ENCODE measurements around the gene C6orf136. TPM values are rescaled to one million over a fixed set of nuclear protein-coding genes. Genes with fewer than 3 reads are reported as not detected.

C6orf136 gene
- total RNA-seq, 5 donors from 2014 or later (not counting 1 experiment from before 2014, with no cell fraction given), result 24.5 to 39.8 (median 31.4) TPM

DNA sequence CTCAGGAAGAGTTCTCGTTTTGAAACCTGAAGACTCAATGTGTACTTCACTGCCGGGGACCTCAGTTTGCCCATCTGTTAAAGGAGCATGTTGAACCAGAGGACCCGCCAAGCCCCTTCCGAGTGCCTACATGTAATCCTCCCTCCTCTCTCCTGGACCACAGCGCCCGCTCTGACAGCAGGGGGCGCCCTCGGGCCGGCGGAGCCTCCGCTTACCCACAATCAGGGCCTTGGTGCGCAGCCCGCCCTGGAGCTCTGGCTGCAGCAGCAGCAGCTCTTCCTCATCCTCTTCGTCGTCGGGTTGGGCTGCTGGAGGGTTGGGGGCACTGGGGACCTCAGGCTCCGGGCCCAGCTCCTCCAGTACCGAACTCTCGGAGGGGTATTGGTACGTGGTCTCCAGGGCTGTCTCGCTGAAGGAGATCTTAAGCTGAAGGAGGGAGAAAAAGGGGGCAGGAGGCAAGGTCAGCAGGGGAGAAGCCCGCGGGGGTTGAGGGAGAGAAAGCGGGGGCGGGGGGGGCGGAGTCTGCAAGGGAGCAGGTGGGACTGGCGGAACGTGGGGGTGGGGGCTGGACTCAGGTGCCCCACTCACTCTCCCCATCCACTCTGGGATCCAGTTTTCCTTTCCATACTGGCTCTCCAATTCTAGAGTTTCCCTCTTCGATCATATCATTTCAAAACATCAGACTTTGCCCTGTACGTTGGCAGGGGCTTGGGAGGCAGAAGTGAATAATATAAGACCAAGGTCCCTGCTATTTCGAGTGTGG is 32.2 kb downstream of the C6orf136 start:
- H3K4me1 Mint-ChIP-seq, result peaks cover 42 to 55% (median 43%) of the 10 kb centered on the region in 3 donors
- WGBS (ENCODE audit: insufficient coverage), result 1% methylated on average over 16 of the region's 31 CpGs
- POLR2A ChIA-PET, result interaction anchor here (0.5 to 1.6 kb wide), 7 partner anchors 38 to 163 kb away, joined by 3 to 11 read pairs (median 6); partner anchors contain the start of genes MDC1 (in 2 of the 2) and TUBB (in 1 of the 2)

DNA sequence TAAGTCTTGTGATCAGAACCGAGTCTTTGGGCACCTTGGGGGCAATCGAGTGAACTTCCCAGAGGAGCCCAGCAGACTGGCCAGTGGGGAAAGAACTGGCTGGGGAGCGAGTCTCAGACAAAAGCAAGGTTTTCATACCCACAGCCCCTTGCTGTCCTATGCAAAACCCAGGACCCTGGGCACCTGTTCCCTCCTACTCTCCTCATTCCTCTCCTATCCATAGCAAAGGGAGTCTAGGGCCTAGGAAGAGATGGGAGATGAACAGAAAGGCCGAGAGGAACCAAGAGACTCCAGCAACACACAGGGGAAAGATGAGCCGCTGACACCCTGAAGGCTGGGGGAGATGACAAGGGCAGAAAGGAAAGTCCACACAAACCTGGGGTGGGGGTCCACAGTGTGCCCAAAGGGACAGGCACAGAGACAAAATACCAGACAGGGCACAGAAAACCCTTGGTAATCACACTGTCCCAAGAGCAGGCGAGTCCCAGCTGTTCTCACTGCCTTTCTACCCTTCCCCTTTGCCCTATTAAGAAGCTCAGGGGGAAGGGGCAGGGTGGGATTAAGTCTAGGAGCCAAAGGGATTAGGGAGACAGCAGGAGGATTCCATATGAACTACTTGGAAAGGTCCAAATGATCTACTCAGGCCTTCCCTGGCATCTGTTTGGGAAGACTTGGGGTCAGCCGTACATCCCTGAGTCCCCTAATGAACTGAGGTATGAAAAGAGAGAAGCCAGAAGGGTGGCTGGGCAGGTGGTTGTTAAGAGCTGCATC is 33.0 kb downstream of the C6orf136 start:
- peaks cover 42 to 57% (median 43%) of the 10 kb centered on the region in 3 donors for H3K4me1 Mint-ChIP-seq

More for the DNA sequence above, 32.2 kb downstream of the C6orf136 start:
- CTCF ChIA-PET, result interaction anchor here (0.6 to 12.3 kb wide), 18 partner anchors 9 to 725 kb away, joined by 3 to 254 read pairs (median 4); partner anchors contain the start of genes GTF2H4 (in 1 of the 2), MDC1 (in 1 of the 2) and TUBB (in 1 of the 2)
- peaks cover 8 to 56% of the 10 kb centered on the region in 2 donors for H3K36me3 ChIP-seq (ENCODE audit: control insufficient read depth in 2 of 2, extremely low read depth in 1 of 2, insufficient read depth in 1 of 2, low read length in 1 of 2)
- Mint-ChIP-seq H3K4me3 (peak overlapping the region; percentile 92 to 97 (median 96)), H3K9me3 (no peaks in the 10 kb centered on the region), H3K27me3 (no peaks in the 10 kb centered on the region), H3K27ac (peak overlapping the region; percentile 94 to 96), H3K36me3 (peaks cover 46% of the 10 kb centered on the region)
- H3K27me3 ChIP-seq (replicated peaks in 1 of 2; ENCODE audit: control insufficient read depth in 2 of 2, extremely low read depth in 1 of 2, insufficient read depth in 2 of 2, low read length in 1 of 2), result no peaks in the 10 kb centered on the region
- H3K9me3 ChIP-seq, result no peaks in the 10 kb centered on the region
- peaks cover 15 to 45% of the 10 kb centered on the region in 2 experiments for H3K4me1 ChIP-seq (ENCODE audit: control insufficient read depth in 1 of 2, extremely low read depth in 1 of 2, insufficient read depth in 2 of 2, low read length in 2 of 2)
- peak; percentile 27 to 53 (median 32) for ATAC-seq (replicated peaks in 1 of 4)
- DNase-seq, result peak; percentile 77 to 95 (median 90)
- H3K4me3 ChIP-seq (ENCODE audit: control insufficient read depth in 1 of 2, extremely low read depth in 1 of 2, low read length in 1 of 2), result peak overlapping the region; percentile 92 to 100
- peak overlapping the region; percentile 81 for H3K27ac ChIP-seq (ENCODE audit: low read length)

DNA sequence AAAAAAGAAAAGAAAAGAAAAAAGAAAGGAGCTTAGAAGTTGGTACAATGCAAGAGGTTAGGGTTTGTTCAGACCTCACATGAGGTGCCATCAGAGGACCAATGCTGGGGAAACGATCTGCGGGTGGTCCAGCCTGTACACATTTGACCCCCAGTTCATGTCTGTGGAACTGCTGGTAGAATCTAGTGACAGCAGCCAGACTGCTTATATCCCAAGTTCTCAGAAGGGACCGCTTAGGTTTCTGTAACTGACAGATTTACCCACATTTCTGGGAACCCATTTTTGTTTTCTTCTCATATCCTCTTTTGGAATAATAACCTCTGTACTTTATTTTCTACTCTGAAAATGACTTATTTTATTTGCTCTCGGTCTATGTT is 34.8 kb downstream of the C6orf136 start:
- peaks cover 15 to 45% of the 10 kb centered on the region in 2 experiments for H3K4me1 ChIP-seq (ENCODE audit: control insufficient read depth in 1 of 2, extremely low read depth in 1 of 2, insufficient read depth in 2 of 2, low read length in 2 of 2)
- H3K36me3 ChIP-seq (ENCODE audit: control insufficient read depth in 2 of 2, extremely low read depth in 1 of 2, insufficient read depth in 1 of 2, low read length in 1 of 2), result peaks cover 5 to 44% of the 10 kb centered on the region in 2 donors
- Mint-ChIP-seq H3K27ac (peak overlapping the region; percentile 94 to 96), H3K4me3 (peak overlapping the region; percentile 92 to 97 (median 96)), H3K9me3 (no peaks in the 10 kb centered on the region), H3K4me1 (peaks cover 35 to 63% (median 36%) of the 10 kb centered on the region in 3 donors), H3K36me3 (peaks cover 37% of the 10 kb centered on the region), H3K27me3 (no peaks in the 10 kb centered on the region)
- no peaks in the 10 kb centered on the region for H3K9me3 ChIP-seq
- ChIA-PET POLR2A (interaction anchor here (0.6 to 1.9 kb wide), 8 partner anchors 35 to 1061 kb away, joined by 3 to 9 read pairs (median 4); partner anchors contain the start of gene MDC1 (in 1 of the 2)), CTCF (interaction anchor here (0.6 to 12.3 kb wide), 6 partner anchors 9 to 198 kb away, joined by 4 to 254 read pairs (median 4); partner anchors contain the start of genes DHX16 (in 1 of the 2), MDC1 (in 1 of the 2) and TUBB (in 1 of the 2))
- ATAC-seq (replicated peaks in 1 of 4) (no peak), DNase-seq (peak in 1 of 35 experiments; percentile 28)
- H3K27ac ChIP-seq (ENCODE audit: low read length), result peak overlapping the region; percentile 81
- 0% methylated on average over 2 of the region's 4 CpGs for WGBS (ENCODE audit: insufficient coverage)
- no peaks in the 10 kb centered on the region for H3K27me3 ChIP-seq (replicated peaks in 1 of 2; ENCODE audit: control insufficient read depth in 2 of 2, extremely low read depth in 1 of 2, insufficient read depth in 2 of 2, low read length in 1 of 2)
- H3K4me3 ChIP-seq (ENCODE audit: control insufficient read depth in 1 of 2, extremely low read depth in 1 of 2, low read length in 1 of 2), result peak overlapping the region; percentile 92 to 100

More for the DNA sequence above, 33.0 kb downstream of the C6orf136 start:
- WGBS (ENCODE audit: insufficient coverage), result 15% methylated on average over 5 of the region's 7 CpGs
- Histone ChIP-seq H3K27ac (ENCODE audit: low read length) (peak overlapping the region; percentile 81), H3K9me3 (no peaks in the 10 kb centered on the region), H3K4me3 (ENCODE audit: control insufficient read depth in 1 of 2, extremely low read depth in 1 of 2, low read length in 1 of 2) (peak overlapping the region; percentile 92 to 100), H3K27me3 (replicated peaks in 1 of 2; ENCODE audit: control insufficient read depth in 2 of 2, extremely low read depth in 1 of 2, insufficient read depth in 2 of 2, low read length in 1 of 2) (no peaks in the 10 kb centered on the region), H3K4me1 (ENCODE audit: control insufficient read depth in 1 of 2, extremely low read depth in 1 of 2, insufficient read depth in 2 of 2, low read length in 2 of 2) (peaks cover 15 to 45% of the 10 kb centered on the region in 2 experiments), H3K36me3 (ENCODE audit: control insufficient read depth in 2 of 2, extremely low read depth in 1 of 2, insufficient read depth in 1 of 2, low read length in 1 of 2) (peaks cover 8 to 56% of the 10 kb centered on the region in 2 donors)
- ChIA-PET POLR2A (interaction anchor here (0.5 to 1.6 kb wide), 5 partner anchors 15 to 164 kb away, joined by 6 to 11 read pairs (median 9); partner anchors contain the start of genes MDC1 (in 1 of the 2) and TUBB (in 1 of the 2)), CTCF (interaction anchor here (0.6 to 12.3 kb wide), 14 partner anchors 8 to 149 kb away, joined by 3 to 254 read pairs (median 4); partner anchors contain the start of genes MDC1 (in 1 of the 2) and TUBB (in 1 of the 2))
- peak in 1 of 35 experiments; percentile 14 for DNase-seq
- peak overlapping the region; percentile 92 to 97 (median 96) for H3K4me3 Mint-ChIP-seq
- H3K27me3 Mint-ChIP-seq, result no peaks in the 10 kb centered on the region
- H3K36me3 Mint-ChIP-seq, result peaks cover 47% of the 10 kb centered on the region
- H3K27ac Mint-ChIP-seq, result peak overlapping the region; percentile 94 to 96
- ATAC-seq (replicated peaks in 1 of 4), result no peak
- H3K9me3 Mint-ChIP-seq, result no peaks in the 10 kb centered on the region

DNA sequence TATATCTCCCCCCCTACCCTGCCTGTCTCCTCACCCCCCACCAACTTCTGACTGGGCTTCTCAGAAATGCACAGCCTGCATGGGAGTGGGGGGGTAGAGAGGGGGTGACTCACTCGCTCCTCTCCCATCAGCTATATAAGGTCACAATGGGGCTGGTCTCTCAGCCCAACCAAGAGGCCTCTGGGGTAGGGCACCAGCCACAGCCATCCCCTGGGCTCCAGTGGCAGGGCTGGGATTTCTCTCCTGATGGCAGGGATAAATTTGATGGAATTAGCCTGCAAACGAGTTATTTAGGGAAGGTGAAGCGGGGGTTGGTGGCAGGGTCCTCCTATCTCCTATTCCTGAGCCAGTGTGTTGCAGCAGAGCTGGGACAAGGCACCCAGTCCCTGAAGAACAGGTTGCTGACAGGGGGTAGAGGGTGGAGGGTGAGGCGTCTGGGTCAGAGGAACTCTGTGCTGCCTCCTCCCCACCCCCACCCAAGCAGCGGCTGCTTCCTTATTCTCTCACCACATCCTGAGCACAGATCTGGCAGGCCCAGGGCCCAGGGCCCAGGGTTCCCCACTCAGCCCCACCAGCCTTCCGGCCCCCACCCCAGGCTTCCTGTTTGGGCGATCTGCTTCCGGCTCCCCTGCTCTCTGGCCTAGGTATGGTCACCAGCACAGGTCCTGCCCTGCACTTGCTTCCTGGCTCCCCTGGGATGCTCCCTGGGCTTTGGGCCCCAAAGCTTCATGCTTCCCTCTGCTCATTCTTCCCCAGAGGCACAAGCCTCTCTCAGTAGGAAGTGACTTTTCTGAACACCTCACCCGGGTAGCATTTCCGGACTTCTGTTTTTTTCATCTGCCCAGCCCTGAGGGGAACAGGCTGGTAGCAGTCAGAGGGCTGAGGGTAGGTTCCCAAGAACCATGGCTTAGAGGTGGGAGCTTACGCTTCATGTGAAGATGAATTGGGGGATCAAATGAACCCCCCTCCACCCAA is 35.5 kb downstream of the C6orf136 start:
- H3K27ac Mint-ChIP-seq, result peak overlapping the region; percentile 94 to 96
- ATAC-seq (replicated peaks in 1 of 4), result peak; percentile 70 to 75 (median 70)
- H3K27me3 ChIP-seq (replicated peaks in 1 of 2; ENCODE audit: control insufficient read depth in 2 of 2, extremely low read depth in 1 of 2, insufficient read depth in 2 of 2, low read length in 1 of 2), result no peaks in the 10 kb centered on the region
- no peaks in the 10 kb centered on the region for H3K9me3 Mint-ChIP-seq
- DNase-seq, result peak; percentile 77 to 93 (median 88)
- peak overlapping the region; percentile 92 to 97 (median 96) for H3K4me3 Mint-ChIP-seq
- H3K4me1 Mint-ChIP-seq, result peaks cover 35 to 62% (median 37%) of the 10 kb centered on the region in 3 donors
- 0% methylated on average over 6 of the region's 11 CpGs for WGBS (ENCODE audit: insufficient coverage)
- H3K9me3 ChIP-seq, result no peaks in the 10 kb centered on the region
- H3K27ac ChIP-seq (ENCODE audit: low read length), result peak overlapping the region; percentile 81
- peaks cover 34% of the 10 kb centered on the region for H3K36me3 Mint-ChIP-seq
- ChIA-PET POLR2A (interaction anchor here (0.6 to 1.9 kb wide), 7 partner anchors 35 to 1062 kb away, joined by 3 to 9 read pairs (median 4); partner anchors contain the start of gene MDC1 (in 1 of the 2)), CTCF (interaction anchor here (0.6 to 12.3 kb wide), 6 partner anchors 10 to 199 kb away, joined by 4 to 254 read pairs (median 4); partner anchors contain the start of genes DHX16 (in 1 of the 2), MDC1 (in 1 of the 2) and TUBB (in 1 of the 2))
- peaks cover 2 to 38% of the 10 kb centered on the region in 2 donors for H3K36me3 ChIP-seq (ENCODE audit: control insufficient read depth in 2 of 2, extremely low read depth in 1 of 2, insufficient read depth in 1 of 2, low read length in 1 of 2)
- peaks cover 15 to 48% of the 10 kb centered on the region in 2 experiments for H3K4me1 ChIP-seq (ENCODE audit: control insufficient read depth in 1 of 2, extremely low read depth in 1 of 2, insufficient read depth in 2 of 2, low read length in 2 of 2)
- H3K4me3 ChIP-seq (ENCODE audit: control insufficient read depth in 1 of 2, extremely low read depth in 1 of 2, low read length in 1 of 2), result peak overlapping the region; percentile 92 to 100
- H3K27me3 Mint-ChIP-seq, result no peaks in the 10 kb centered on the region

Measured in T-cell (primary cell).